H1 (cell line): Measurements from ENCODE around the gene MYL2. TPM values are rescaled to one million over a fixed set of nuclear protein-coding genes. Genes with fewer than 3 reads are reported as not detected.

Source experiments
- CTCF ChIA-PET: fragments of 300-600 bp; sonication (Branson Sonifier 250); formaldehyde crosslinking; loops from one replicate; lab custom pipeline; 2021; ENCODE audit not compliant: partially characterized antibody; lab: Charles Lee
- POLR2A ChIA-PET: fragments of 300-600 bp; sonication (Branson Sonifier 250); formaldehyde crosslinking; loops from one replicate; lab custom pipeline; 2021; ENCODE audit warnings: inconsistent platforms; ENCODE audit not compliant: partially characterized antibody; lab: Charles Lee
- DNase-seq, 2 experiments: peaks; one replicate each; pipeline versions ENCODE4 v3.0.0 to v3.0.0-alpha.2; 2010 to 2022; ENCODE audit warnings: low spot score in 2 of 2, low read depth in 1 of 2, mixed read lengths in 1 of 2
- FAIRE-seq: peaks from 2 replicates; lab custom pipeline; 2011; peaks lifted over from hg19 to GRCh38; lab: Jason Lieb, UNC
- H2AFZ ChIP-seq: 2 replicates; pipeline ENCODE4 v1.8.1; 2012; ENCODE audit warnings: low read length, inconsistent platforms
- H2AK5ac ChIP-seq: 2 replicates; pipeline ENCODE4 v1.6.1; 2013; ENCODE audit warnings: low read depth, low read length
- H2BK120ac ChIP-seq: replicated peaks from 2 replicates; pipeline ENCODE3; 2013; ENCODE audit warnings: low read depth, low read length, inconsistent platforms
- H2BK12ac ChIP-seq: 2 replicates; pipeline ENCODE4 v1.6.1; 2013; ENCODE audit warnings: low read depth, low read length
- H2BK15ac ChIP-seq: 2 replicates; pipeline ENCODE4 v1.6.1; 2013; ENCODE audit warnings: low read length
- H2BK20ac ChIP-seq: 2 replicates; pipeline ENCODE4 v1.6.1; 2013; ENCODE audit warnings: low read length
- H2BK5ac ChIP-seq: 2 replicates; pipeline ENCODE4 v1.6.1; 2013; ENCODE audit warnings: low read depth, low read length
- H3K14ac ChIP-seq: 2 replicates; pipeline ENCODE4 v1.6.1; 2013; ENCODE audit warnings: inconsistent platforms; ENCODE audit not compliant: insufficient read length
- H3K18ac ChIP-seq: 2 replicates; pipeline ENCODE4 v1.6.1; 2013; ENCODE audit warnings: low read length; ENCODE audit errors: extremely low read depth
- H3K23ac ChIP-seq: 2 replicates; pipeline ENCODE4 v1.6.1; 2013; ENCODE audit warnings: inconsistent platforms; ENCODE audit not compliant: insufficient read length
- H3K23me2 ChIP-seq: 2 replicates; pipeline ENCODE4 v1.6.1; 2013; ENCODE audit warnings: low read depth, low read length
- H3K27ac ChIP-seq: 2 replicates; pipeline ENCODE4 v1.6.1; 2011; ENCODE audit warnings: low read depth, low read length, inconsistent platforms
- H3K27me3 ChIP-seq, 4 experiments: replicated peaks in 1 of 4; 1 replicate in 1 of 4; 2 replicates in 3 of 4; pipeline versions ENCODE4 v1.6.1 to v1.8.1; 2011 to 2013; ENCODE audit warnings: low read length in 3 of 4, mild to moderate bottlenecking in 3 of 4, inconsistent platforms in 2 of 4, mixed read lengths in 2 of 4, moderate library complexity in 1 of 4; ENCODE audit not compliant: control insufficient read depth in 3 of 4, insufficient read depth in 3 of 4; ENCODE audit errors: extremely low read depth in 1 of 4
- H3K36me3 ChIP-seq, 4 experiments: 2 replicates each; pipeline versions ENCODE4 v1.6.1 to v1.8.1; 2011 to 2013; ENCODE audit warnings: mild to moderate bottlenecking in 4 of 4, low read length in 3 of 4, moderate library complexity in 2 of 4, control low read depth in 1 of 4, inconsistent platforms in 1 of 4; ENCODE audit not compliant: insufficient read depth in 4 of 4, control insufficient read depth in 2 of 4
- H3K4ac ChIP-seq: replicated peaks from 2 replicates; pipeline ENCODE3; 2013; ENCODE audit warnings: low read length, low read depth, mixed read lengths, inconsistent platforms; ENCODE audit not compliant: insufficient read length
- H3K4me1 ChIP-seq, 4 experiments: replicated peaks in 1 of 4; 1 replicate in 1 of 4; 2 replicates in 3 of 4; pipeline versions ENCODE4 v1.6.1 to v1.8.1; 2011 to 2013; ENCODE audit warnings: low read length in 3 of 4, inconsistent platforms in 2 of 4, mixed read lengths in 1 of 4; ENCODE audit not compliant: insufficient read depth in 4 of 4, control insufficient read depth in 3 of 4
- H3K4me2 ChIP-seq, 2 experiments: 2 replicates each; pipeline versions ENCODE4 v1.6.1 to v1.8.1; 2011 to 2013; ENCODE audit warnings: low read depth in 2 of 2, low read length in 2 of 2, control low read depth in 1 of 2, inconsistent platforms in 1 of 2, mild to moderate bottlenecking in 1 of 2; ENCODE audit not compliant: insufficient read depth in 1 of 2
- H3K4me3 ChIP-seq, 4 experiments: fragments of 200-600, 300-600 bp in 1 of 4; sonication (generic), shearing (Covaris generic), sonication (Bioruptor Twin) in 1 of 4; 2 replicates each; pipeline versions ENCODE4 v1.5.1 to v1.8.1; 2011 to 2016; ENCODE audit warnings: low read length in 4 of 4, low read depth in 3 of 4, control low read depth in 2 of 4, inconsistent platforms in 2 of 4, mild to moderate bottlenecking in 2 of 4, mixed read lengths in 1 of 4, moderate library complexity in 1 of 4; ENCODE audit not compliant: insufficient read depth in 2 of 4; ENCODE audit errors: extremely low read depth in 1 of 4
- H3K56ac ChIP-seq: replicated peaks from 2 replicates; pipeline ENCODE3; 2013; ENCODE audit warnings: low read depth, mild to moderate bottlenecking, mixed read lengths, low read length, inconsistent platforms; ENCODE audit not compliant: insufficient read length
- H3K79me1 ChIP-seq: 2 replicates; pipeline ENCODE4 v1.6.1; 2013; ENCODE audit warnings: low read depth, low read length, control low read depth
- H3K79me2 ChIP-seq, 2 experiments: 2 replicates each; pipeline versions ENCODE4 v1.6.1 to v1.8.1; 2012 to 2013; ENCODE audit warnings: low read length in 2 of 2, mild to moderate bottlenecking in 2 of 2, inconsistent platforms in 1 of 2; ENCODE audit not compliant: insufficient read depth in 2 of 2, control insufficient read depth in 1 of 2
- H3K9ac ChIP-seq, 4 experiments: replicated peaks in 1 of 4; 1 replicate in 1 of 4; 2 replicates in 3 of 4; pipeline versions ENCODE4 v1.6.1 to v1.8.1; 2011 to 2013; ENCODE audit warnings: low read depth in 3 of 4, low read length in 3 of 4, control low read depth in 2 of 4, mild to moderate bottlenecking in 2 of 4, moderate library complexity in 2 of 4, inconsistent platforms in 1 of 4; ENCODE audit errors: extremely low read depth in 1 of 4
- H3K9me3 ChIP-seq, 2 experiments: 2 replicates each; pipeline versions ENCODE4 v1.6.1 to v1.8.1; 2012 to 2013; ENCODE audit warnings: mild to moderate bottlenecking in 2 of 2, moderate library complexity in 2 of 2, control low read depth in 1 of 2, inconsistent platforms in 1 of 2, low read depth in 1 of 2, low read length in 1 of 2, mixed read lengths in 1 of 2; ENCODE audit not compliant: insufficient read depth in 2 of 2
- H4K20me1 ChIP-seq, 2 experiments: replicated peaks in 1 of 2; 2 replicates each; pipeline versions ENCODE3 to v1.8.1; 2011 to 2013; ENCODE audit warnings: inconsistent platforms in 2 of 2, low read length in 2 of 2, mild to moderate bottlenecking in 1 of 2; ENCODE audit not compliant: insufficient read depth in 2 of 2, control insufficient read depth in 1 of 2
- H4K5ac ChIP-seq: 2 replicates; pipeline ENCODE4 v1.6.1; 2013; ENCODE audit warnings: low read length, low read depth, mixed read lengths, inconsistent platforms; ENCODE audit not compliant: insufficient read length
- H4K8ac ChIP-seq: 2 replicates; pipeline ENCODE4 v1.8.0; 2013; ENCODE audit warnings: mild to moderate bottlenecking, moderate library complexity, low read length, inconsistent platforms; ENCODE audit not compliant: insufficient read depth; ENCODE audit errors: extremely low read depth
- H4K91ac ChIP-seq: replicated peaks from 2 replicates; pipeline ENCODE3; 2013; ENCODE audit warnings: low read length, mixed read lengths, inconsistent platforms; ENCODE audit not compliant: insufficient read length
- BCL11A ChIP-seq, 2 experiments: IDR thresholded peaks; one replicate each; pipeline ENCODE4 v1.6.1; 2011; ENCODE audit warnings: low read depth in 2 of 2, low read length in 2 of 2, mild to moderate bottlenecking in 2 of 2
- CBX5 ChIP-seq: fragments of 300-800, 300-1000 bp; sonication (generic); IDR thresholded peaks from 2 replicates; pipeline ENCODE4 v1.7.1; 2016; ENCODE audit warnings: antibody characterized with exemption, low read length, low read depth
- CEBPB ChIP-seq: IDR thresholded peaks from 2 replicates; pipeline ENCODE4 v1.6.1; 2012; ENCODE audit warnings: low read depth, low read length
- E2F6 ChIP-seq: IDR thresholded peaks from 2 replicates; pipeline ENCODE4 v1.6.1; 2012; ENCODE audit warnings: inconsistent platforms
- JUND ChIP-seq: IDR thresholded peaks from 2 replicates; pipeline ENCODE4 v1.6.1; 2011; ENCODE audit warnings: mild to moderate bottlenecking, improper control_type of control experiment, low read length
- PHF8 ChIP-seq: fragments of 200-600 bp; sonication (generic); conservative IDR thresholded peaks from 2 replicates; pipeline ENCODE4 v1.7.1; 2012; ENCODE audit warnings: low read depth, mild to moderate bottlenecking, inconsistent platforms, low read length, moderate library complexity
- RBBP5 ChIP-seq: IDR thresholded peaks from 2 replicates; pipeline ENCODE4 v1.7.1; 2012; ENCODE audit warnings: low read depth, mild to moderate bottlenecking, inconsistent platforms, low read length, moderate library complexity, borderline replicate concordance
- RNF2 ChIP-seq: fragments of 200-900, 300-1000 bp; sonication (generic); IDR thresholded peaks from 2 replicates; pipeline ENCODE4 v1.7.1; 2016; ENCODE audit warnings: borderline replicate concordance, low read depth, mild to moderate bottlenecking, antibody characterized with exemption, low read length; ENCODE audit not compliant: poor library complexity, severe bottlenecking; ENCODE audit errors: missing control alignments
- SIRT6 ChIP-seq: IDR thresholded peaks from one replicate; pipeline ENCODE4 v1.7.1; 2012; ENCODE audit warnings: low read length, inconsistent platforms
- SP1 ChIP-seq: IDR thresholded peaks from 2 replicates; pipeline ENCODE4 v1.6.1; 2011; ENCODE audit warnings: low read depth, low read length
- SP2 ChIP-seq: IDR thresholded peaks from 2 replicates; pipeline ENCODE4 v1.6.1; 2012; ENCODE audit warnings: mild to moderate bottlenecking, low read length, inconsistent platforms
- TEAD4 ChIP-seq: IDR thresholded peaks from 2 replicates; pipeline ENCODE4 v1.6.1; 2012; ENCODE audit warnings: low read depth, low read length, inconsistent platforms, mixed read lengths
- WGBS, 2 experiments: shearing (Covaris generic) in 1 of 2; methylation state at CpG; one replicate each; pipeline versions ENCODE4 v1.1.6 to v1.1.7; 2013 to 2015; ENCODE audit warnings: low lambda C conversion rate in 2 of 2, mixed read lengths in 2 of 2, inconsistent platforms in 1 of 2, low coverage in 1 of 2, missing lambda C conversion rate in 1 of 2; ENCODE audit not compliant: insufficient replicate concordance in 2 of 2, insufficient coverage in 1 of 2, insufficient read length in 1 of 2; ENCODE audit errors: extremely low coverage in 1 of 2, missing lambda C conversion rate in 1 of 2; 5-methylcytosine and 5-hydroxymethylcytosine counted together
- polyA plus RNA-seq, 7 experiments: library from polyadenylated mRNA; depleted of rRNA in 3 of 7; stranded (reverse) in 5 of 7; unstranded in 2 of 7; fragments of >200 nt in 5 of 7; fragments of 200-250 nt in 2 of 7; gene quantifications; 1 replicate in 5 of 7; 2 replicates in 1 of 7; 4 replicates in 1 of 7; pipeline versions ENCODE4 v1.2.1 to v1.2.3, GENCODE V29; 2011 to 2013; ENCODE audit warnings: missing spikeins in 2 of 7, mixed read lengths in 2 of 7
- total RNA-seq: library from RNA; stranded (reverse); fragmentation: NEBNext Ultra II Directional; extraction: Animal tissue kit (Norgen Biotek cat#: 25700); gene quantifications from 2 replicates; pipeline ENCODE4 v1.2.1, GENCODE V29; 2021

MYL2 gene
- total and polyA plus RNA-seq, 2 of the 8 experiments (the other 6 are each of a cell fraction or from before 2014, with no cell fraction given), result not detected

- Histone ChIP-seq H4K91ac (no peak overlapping the region), H3K18ac (no peak overlapping the region), H3K27ac (no peak overlapping the region), H2BK20ac (no peak overlapping the region), H3K4me1 (peaks cover 0 to 4% (median 0%) of the 10 kb centered on the region in 4 experiments; a peak in 3 of 7 replicates), H3K9me3 (peaks cover 6 to 14% of the 10 kb centered on the region in 2 experiments; a peak in 3 of 4 replicates), H3K27me3 (no peaks in the 10 kb centered on the region), H3K79me2 (no peaks in the 10 kb centered on the region), H3K79me1 (no peaks in the 10 kb centered on the region), H3K36me3 (no peaks in the 10 kb centered on the region), H3K4ac (no peak overlapping the region), H2BK15ac (no peak overlapping the region), H3K4me3 (no peak overlapping the region), H4K5ac (no peak overlapping the region), H2BK5ac (no peak overlapping the region), H3K23ac (no peak overlapping the region), H3K9ac (no peak overlapping the region), H2AK5ac (no peak overlapping the region), H4K20me1 (no peaks in the 10 kb centered on the region), H3K4me2 (no peak overlapping the region), H2BK12ac (no peak overlapping the region), H4K8ac (no peak overlapping the region), H3K14ac (no peak overlapping the region), H2BK120ac (no peak overlapping the region), H3K56ac (no peak overlapping the region), H3K23me2 (no peaks in the 10 kb centered on the region), H2AFZ (no peak overlapping the region)
- FAIRE-seq, result no peak
- ChIA-PET POLR2A (interaction anchor here (1.4 kb wide), 1 partner anchor 19 kb away, joined by 3 read pairs; the partner anchor contains the start of gene CCDC63), CTCF (interaction anchor here (0.5 to 1.0 kb wide), 2 partner anchors 25 to 28 kb away, joined by 3 to 4 read pairs; no protein-coding TSS in a partner anchor)
- no peak for DNase-seq
- 92% methylated on average over 6 of the region's 6 CpGs; no CpG with 5 or more reads in 1 of the 2 experiments for WGBS, 2 experiments
- TF ChIP-seq CBX5, result no peak
- TF ChIP-seq BCL11A (IDR thresholded peaks at IDR 0.05; ENCODE audit: low read depth in 2 of 2, low read length in 2 of 2), result no peak
- no peak for TF ChIP-seq PHF8
- TF ChIP-seq RNF2, result no peak
- no peak for TF ChIP-seq JUND
- no peak for TF ChIP-seq E2F6
- no peak for TF ChIP-seq TEAD4
- no peak for TF ChIP-seq RBBP5
- TF ChIP-seq SP1, result no peak
- no peak for TF ChIP-seq CEBPB
- TF ChIP-seq SP2, result no peak
- no peak for TF ChIP-seq SIRT6
These were observed 54.9 kb downstream of the MYL2 start for GRCh38 chr12:110865521-110865920.
